HG02885 (cell line): ENCODE results near the gene RHD.
A peak's percentile ranks its signal among the peaks of the same experiment; 100 is the strongest.
"Not testable (repeated sequence)": the region's sequence is repeated elsewhere in the genome, so short reads cannot be mapped to it uniquely, and the experiment has no call there.

Experiments used
- ATAC-seq: cut with Tn5 transposase; IDR thresholded peaks from one replicate; pipeline ENCODE4 v1.9.1; 2021; ENCODE audit warnings: mild to moderate bottlenecking; ENCODE audit not compliant: unreplicated experiment, poor library complexity

The RHD gene

GRCh38 chr1:25296501-25296900 is 24.2 kb downstream of the RHD start:
- ATAC-seq = not testable (repeated sequence)

GRCh38 chr1:25300729-25301128 is 28.4 kb downstream of the RHD start:
- not testable (repeated sequence) for ATAC-seq

- ATAC-seq = not testable (repeated sequence)
Measured at GRCh38 chr1:25302330-25302729, 30.0 kb downstream of the RHD start.

GRCh38 chr1:25304936-25305335 is 32.6 kb downstream of the RHD start:
- ATAC-seq = not testable (repeated sequence)

GRCh38 chr1:25308168-25308567 is 35.9 kb downstream of the RHD start:
- ATAC-seq = not testable (repeated sequence)

GRCh38 chr1:25309085-25309484 is 36.8 kb downstream of the RHD start:
- ATAC-seq = not testable (repeated sequence)

GRCh38 chr1:25309486-25309885 is 37.2 kb downstream of the RHD start:
- ATAC-seq = not testable (repeated sequence)

- ATAC-seq = not testable (repeated sequence)
Measured at GRCh38 chr1:25312806-25313470, 40.6 kb downstream of the RHD start.

GRCh38 chr1:25320314-25320938 is 48.1 kb downstream of the RHD start:
- ATAC-seq = not testable (repeated sequence)

- not testable (repeated sequence) for ATAC-seq
Measured at GRCh38 chr1:25322127-25322526, 49.8 kb downstream of the RHD start.

- ATAC-seq = not testable (repeated sequence)
Measured at GRCh38 chr1:25324407-25324806, 52.1 kb downstream of the RHD start.

GRCh38 chr1:25327864-25328790 is 55.8 kb downstream of the RHD start:
- ATAC-seq = not testable (repeated sequence)

GRCh38 chr1:25328791-25329185 is 56.5 kb downstream of the RHD start:
- ATAC-seq = not testable (repeated sequence)

- not testable (repeated sequence) for ATAC-seq
Measured at GRCh38 chr1:25329336-25329735, 57.0 kb downstream of the RHD start.

GRCh38 chr1:25329950-25330349 is 57.6 kb downstream of the RHD start:
- ATAC-seq = not testable (repeated sequence)

- peak; percentile 26 for ATAC-seq
Measured at GRCh38 chr1:25336922-25337354, 64.6 kb downstream of the RHD start.

- peak; percentile 48 for ATAC-seq
Measured at GRCh38 chr1:25337483-25338187, 65.3 kb downstream of the RHD start.

GRCh38 chr1:25338188-25338981 is 66.1 kb downstream of the RHD start, which contains the start of gene TMEM50A:
TMEM50A (plus strand) TSS chr1:25338334; CDS start chr1:25340487, 2,153 bp downstream.
- ATAC-seq = peak; percentile 75

GRCh38 chr1:25338986-25339385 is 66.7 kb downstream of the RHD start:
- ATAC-seq = no peak
